ENCODE results near the gene UBTF. TPM values are rescaled to one million over a fixed set of nuclear protein-coding genes. Genes with fewer than 3 reads are reported as not detected.

The UBTF gene
- total RNA-seq, 1 donor from 2014 or later: 168 TPM

- intact Hi-C loops (cut with micrococcal nuclease): loop anchor here (5.0 kb wide), 1 partner anchor 286 kb away; the partner anchor contains the start of gene GPATCH8
These were observed 3.3 kb downstream of the UBTF start for GRCh38 chr17:44216173-44216572.

GRCh38 chr17:44214896-44215295 is 4.6 kb downstream of the UBTF start:
- intact Hi-C loops (cut with micrococcal nuclease): loop anchor here (5.0 kb wide), 1 partner anchor 287 kb away; the partner anchor contains the start of gene GPATCH8

- intact Hi-C loops (cut with micrococcal nuclease): no loop called here
These were observed 5.3 kb downstream of the UBTF start for GRCh38 chr17:44214230-44214494.

- intact Hi-C loops (cut with micrococcal nuclease): no loop called here
These were observed 5.9 kb downstream of the UBTF start for GRCh38 chr17:44213403-44214229.

GRCh38 chr17:44212507-44213402 is 6.7 kb downstream of the UBTF start:
- intact Hi-C loops (cut with micrococcal nuclease): no loop called here

- intact Hi-C loops (cut with micrococcal nuclease): loop anchor here (2.0 kb wide), 1 partner anchor 113 kb away; the partner anchor contains the start of gene SLC25A39
These were observed 7.9 kb downstream of the UBTF start for GRCh38 chr17:44211281-44212265.

GRCh38 chr17:44210342-44211192 is 8.9 kb downstream of the UBTF start:
- intact Hi-C loops (cut with micrococcal nuclease): loop anchor here (1.0 to 2.0 kb wide), 5 partner anchors 8 to 140 kb away; partner anchors contain the start of gene SLC25A39

GRCh38 chr17:44209786-44210341 is 9.6 kb downstream of the UBTF start:
- intact Hi-C loops (cut with micrococcal nuclease): loop anchor here (1.0 to 2.0 kb wide), 5 partner anchors 8 to 140 kb away; partner anchors contain the start of gene SLC25A39

GRCh38 chr17:44207743-44208142 is 11.7 kb downstream of the UBTF start:
- intact Hi-C loops (cut with micrococcal nuclease): no loop called here

- intact Hi-C loops (cut with micrococcal nuclease): no loop called here
These were observed 12.2 kb downstream of the UBTF start for GRCh38 chr17:44207319-44207718.

- intact Hi-C loops (cut with micrococcal nuclease): no loop called here
These were observed 12.7 kb downstream of the UBTF start for GRCh38 chr17:44206825-44207155.

- intact Hi-C loops (cut with micrococcal nuclease): no loop called here
These were observed 13.3 kb downstream of the UBTF start for GRCh38 chr17:44205962-44206824.

GRCh38 chr17:44204441-44204882 is 15.0 kb downstream of the UBTF start:
- intact Hi-C loops (cut with micrococcal nuclease): no loop called here

GRCh38 chr17:44203731-44204440 is 15.6 kb downstream of the UBTF start:
- intact Hi-C loops (cut with micrococcal nuclease): no loop called here

GRCh38 chr17:44202756-44203155 is 16.7 kb downstream of the UBTF start:
- intact Hi-C loops (cut with micrococcal nuclease): no loop called here

GRCh38 chr17:44200478-44201155 is 18.9 kb downstream of the UBTF start:
- intact Hi-C loops (cut with micrococcal nuclease): loop anchor here (1.0 kb wide), 5 partner anchors 10 to 145 kb away; partner anchors contain the start of genes GRN, HROB and TMUB2
